ENCODE data around the gene C9orf40.

Gene C9orf40

GRCh38 chr9:74952201-74953151 lies at the start of gene C9orf40:
Gene C9orf40, minus strand, starts transcription at chr9:74952912. Its CDS starts 301 bp downstream, at chr9:74952611.
- DNase-seq = peak; percentile 96

- DNase-seq = peak; percentile 93
These were observed 49.2 kb upstream of the C9orf40 start for GRCh38 chr9:75001719-75002421.

- DNase-seq = no peak
These were observed 48.1 kb upstream of the C9orf40 start for GRCh38 chr9:75000835-75001234.

GRCh38 chr9:74985041-74985440 lies 32.3 kb upstream of the C9orf40 start:
- DNase-seq = no peak

GRCh38 chr9:74983709-74984108 lies 31.0 kb upstream of the C9orf40 start:
- no peak for DNase-seq

GRCh38 chr9:74979844-74980243 lies 27.1 kb upstream of the C9orf40 start:
- no peak for DNase-seq

- no peak for DNase-seq
These were observed 24.6 kb upstream of the C9orf40 start for GRCh38 chr9:74977287-74977686.

GRCh38 chr9:74975538-74975937 lies 22.8 kb upstream of the C9orf40 start:
- no peak for DNase-seq

- DNase-seq = no peak
These were observed 21.8 kb upstream of the C9orf40 start for GRCh38 chr9:74974558-74974957.

- peak; percentile 4 for DNase-seq
These were observed 21.0 kb upstream of the C9orf40 start for GRCh38 chr9:74973714-74974113.

GRCh38 chr9:74963056-74963455 lies 10.3 kb upstream of the C9orf40 start:
- no peak for DNase-seq

- no peak for DNase-seq
These were observed 8.8 kb upstream of the C9orf40 start for GRCh38 chr9:74961496-74961895.

GRCh38 chr9:74960561-74960960 lies 7.8 kb upstream of the C9orf40 start:
- DNase-seq = no peak

GRCh38 chr9:74958587-74958986 lies 5.9 kb upstream of the C9orf40 start:
- no peak for DNase-seq

GRCh38 chr9:74953235-74953751 lies 581 bp upstream of the C9orf40 start:
- DNase-seq = peak; percentile 65

GRCh38 chr9:74951725-74952151 lies 974 bp downstream of the C9orf40 start:
- peak; percentile 83 for DNase-seq

- no peak for DNase-seq
These were observed 1.5 kb downstream of the C9orf40 start for GRCh38 chr9:74951107-74951720.

GRCh38 chr9:74949859-74950855 lies 2.6 kb downstream of the C9orf40 start:
- DNase-seq = peak; percentile 20

- DNase-seq = no peak
These were observed 3.8 kb downstream of the C9orf40 start for GRCh38 chr9:74948937-74949336.

- DNase-seq = no peak
These were observed 6.0 kb downstream of the C9orf40 start for GRCh38 chr9:74946686-74947085.

GRCh38 chr9:74942801-74943200 lies 9.9 kb downstream of the C9orf40 start:
- DNase-seq = no peak

GRCh38 chr9:74940600-74940999 lies 12.1 kb downstream of the C9orf40 start:
- no peak for DNase-seq
